ACC112 (cell line): ENCODE data around the gene MEF2B.
"Not testable (repeated sequence)": the region's sequence is repeated elsewhere in the genome, so short reads cannot be mapped to it uniquely, and the experiment has no call there.

Experiments
- H2AFZ ChIP-seq: fragments of 200-600 bp; sonication (generic); one replicate; pipeline ENCODE4 v1.6.0; 2017; ENCODE audit warnings: antibody characterized with exemption, low read length; ENCODE audit not compliant: unreplicated experiment
- H3K27ac ChIP-seq: fragments of 200-600 bp; sonication (generic); 2 replicates; pipeline ENCODE4 v1.5.1; 2014; ENCODE audit warnings: low read depth, mild to moderate bottlenecking, antibody characterized with exemption, low read length, moderate library complexity
- H3K27me3 ChIP-seq: fragments of 200-600 bp; sonication (generic); 2 replicates; pipeline ENCODE4 v1.6.1; 2014; ENCODE audit warnings: mild to moderate bottlenecking, antibody characterized with exemption, low read length, moderate library complexity, mixed read lengths; ENCODE audit not compliant: insufficient read depth
- H3K36me3 ChIP-seq: fragments of 200-600 bp; sonication (generic); 2 replicates; pipeline ENCODE4 v1.6.1; 2016; ENCODE audit warnings: mild to moderate bottlenecking, antibody characterized with exemption, low read length, moderate library complexity, mixed read lengths; ENCODE audit not compliant: insufficient read depth
- H3K4me1 ChIP-seq: fragments of 200-600 bp; sonication (generic); one replicate; pipeline ENCODE4 v1.6.1; 2016; ENCODE audit warnings: low read length, mixed read lengths; ENCODE audit not compliant: insufficient read depth, unreplicated experiment, control insufficient read depth
- H3K4me3 ChIP-seq: fragments of 200-600 bp; sonication (generic); 2 replicates; pipeline ENCODE4 v1.5.1; 2014; ENCODE audit warnings: mild to moderate bottlenecking, low read depth, low read length
- H3K79me2 ChIP-seq: fragments of 200-600 bp; sonication (generic); one replicate; pipeline ENCODE4 v1.6.0; 2016; ENCODE audit warnings: low read length; ENCODE audit not compliant: control insufficient read depth, unreplicated experiment, insufficient read depth

Gene MEF2B

GRCh38 chr19:19192078-19192882, 22.2 kb upstream of the MEF2B start, which contains the start of the genes BORCS8 and RFXANK:
TSS of gene BORCS8 (minus strand) at chr19:19192152. CDS start at chr19:19192117, 35 bp downstream.
TSS of gene RFXANK (plus strand) at chr19:19192258. CDS start at chr19:19193947, 1,689 bp downstream.
- peaks cover 11% of the 10 kb centered on the region for H3K4me1 ChIP-seq
- no peaks in the 10 kb centered on the region for H3K27me3 ChIP-seq
- no peaks in the 10 kb centered on the region for H3K36me3 ChIP-seq
- peak within 1 kb of the TSS; percentile 98 for H3K4me3 ChIP-seq
- H3K79me2 ChIP-seq, result peaks cover 38% of the 10 kb centered on the region
- H3K27ac ChIP-seq, result peak within 1 kb of the TSS; percentile 95
- peak within 1 kb of the TSS; percentile 100 for H2AFZ ChIP-seq

- Histone ChIP-seq H3K4me1 (peaks cover 11% of the 10 kb centered on the region), H2AFZ (peak overlapping the region; percentile 100), H3K79me2 (peaks cover 38% of the 10 kb centered on the region), H3K27me3 (no peaks in the 10 kb centered on the region), H3K4me3 (peak overlapping the region; percentile 98), H3K36me3 (no peaks in the 10 kb centered on the region), H3K27ac (peak overlapping the region; percentile 95)
Measured at GRCh38 chr19:19191768-19192077, 21.7 kb upstream of the MEF2B start.

DNA sequence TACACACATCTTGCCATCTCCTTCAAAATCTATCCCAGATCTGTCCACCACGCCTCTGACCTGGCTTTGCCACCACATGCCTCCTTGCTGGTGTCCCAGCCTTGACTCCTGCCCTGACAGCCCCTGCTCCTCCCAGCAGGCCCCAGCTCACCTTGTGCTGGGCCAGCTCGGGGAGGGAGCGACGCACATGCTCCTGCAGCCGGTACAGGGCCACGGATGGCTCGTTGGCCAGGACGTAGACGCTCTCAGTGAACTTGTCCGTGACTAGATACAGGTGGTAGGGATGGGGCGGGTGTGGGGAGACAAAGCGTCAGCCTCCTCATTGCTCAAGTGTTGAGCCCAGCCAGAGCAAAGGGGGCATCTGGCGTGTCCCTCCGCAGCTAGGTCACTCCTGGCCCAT, 16.7 kb upstream of the MEF2B start:
- no peaks in the 10 kb centered on the region for H3K36me3 ChIP-seq
- H3K27ac ChIP-seq, result no peak overlapping the region
- no peaks in the 10 kb centered on the region for H3K27me3 ChIP-seq
- no peaks in the 10 kb centered on the region for H3K4me1 ChIP-seq
- H3K4me3 ChIP-seq, result no peak overlapping the region
- peaks cover 27% of the 10 kb centered on the region for H3K79me2 ChIP-seq
- H2AFZ ChIP-seq, result no peak overlapping the region

DNA sequence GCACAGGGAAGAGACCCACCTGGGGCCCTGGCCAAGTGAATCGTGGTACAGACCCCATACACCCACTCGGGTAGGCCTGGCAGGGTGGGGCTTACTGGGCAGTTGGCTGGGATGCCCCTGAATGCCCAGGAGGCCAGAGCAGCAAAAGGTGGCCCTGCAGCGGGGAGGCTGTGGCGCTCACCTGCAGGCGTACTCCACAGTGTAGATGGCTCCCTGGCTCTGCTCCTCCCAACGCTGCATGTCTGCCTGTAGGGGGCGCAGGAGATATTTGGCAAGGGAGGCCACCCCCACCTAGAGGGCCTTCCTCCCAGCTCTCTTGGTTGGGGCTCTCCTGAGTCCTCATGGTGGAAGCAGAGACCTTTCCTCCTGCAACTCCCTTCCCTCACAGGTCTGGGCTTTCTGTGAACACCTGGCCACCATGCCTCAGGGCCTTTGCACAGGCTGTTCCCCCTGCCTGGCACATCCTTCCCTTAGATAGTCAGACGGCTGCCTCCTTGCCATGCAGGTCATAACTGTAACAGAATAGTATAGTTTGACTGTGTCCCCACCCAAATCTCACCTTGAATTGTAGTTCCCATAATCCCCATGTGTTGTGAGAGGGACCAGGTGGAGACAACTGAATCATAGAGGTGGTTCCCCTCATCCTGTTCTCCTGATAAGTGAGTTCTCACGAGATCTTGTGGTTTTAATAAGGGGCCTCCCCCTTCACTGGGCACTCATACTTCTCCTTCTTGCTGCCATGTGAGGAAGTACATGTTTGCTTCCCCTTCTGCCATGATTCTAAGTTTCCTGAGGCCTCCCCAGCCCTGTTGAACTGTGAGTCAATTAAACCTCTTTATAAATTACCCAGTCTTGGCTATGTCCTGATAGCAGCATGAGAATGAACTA, 16.0 kb upstream of the MEF2B start:
- no peak overlapping the region for H3K27ac ChIP-seq
- no peak overlapping the region for H2AFZ ChIP-seq
- H3K4me1 ChIP-seq, result no peaks in the 10 kb centered on the region
- H3K36me3 ChIP-seq, result no peaks in the 10 kb centered on the region
- peaks cover 21% of the 10 kb centered on the region for H3K79me2 ChIP-seq
- no peak overlapping the region for H3K4me3 ChIP-seq
- H3K27me3 ChIP-seq, result no peaks in the 10 kb centered on the region

DNA sequence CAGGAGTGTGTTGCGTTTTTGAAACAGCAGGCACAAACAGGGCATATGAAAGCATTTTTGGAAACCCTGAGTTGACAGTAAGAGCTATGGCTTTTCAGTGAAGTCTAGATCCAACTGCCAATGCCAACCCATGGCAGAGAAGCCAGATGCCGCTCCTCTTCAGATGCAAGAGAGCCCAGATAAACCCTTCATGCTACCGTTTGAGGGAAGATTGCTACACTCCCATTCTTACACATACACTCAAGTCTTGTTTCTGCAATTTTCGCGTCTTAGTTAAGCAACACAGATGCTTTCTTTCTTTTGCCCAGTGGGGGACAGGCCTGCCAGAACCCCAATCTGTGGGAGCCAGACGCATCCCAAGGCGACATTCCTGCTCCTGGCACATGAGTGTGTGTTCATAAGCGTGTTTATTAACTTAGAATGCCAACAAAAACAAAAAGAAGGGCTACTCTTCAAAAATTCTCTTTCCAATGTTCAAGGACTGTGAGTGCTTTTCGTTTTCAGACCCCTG, 11.5 kb upstream of the MEF2B start:
- Histone ChIP-seq H3K36me3 (no peaks in the 10 kb centered on the region), H3K79me2 (no peaks in the 10 kb centered on the region), H3K4me1 (no peaks in the 10 kb centered on the region), H2AFZ (no peak overlapping the region), H3K27ac (no peak overlapping the region), H3K4me3 (no peak overlapping the region), H3K27me3 (no peaks in the 10 kb centered on the region)

DNA sequence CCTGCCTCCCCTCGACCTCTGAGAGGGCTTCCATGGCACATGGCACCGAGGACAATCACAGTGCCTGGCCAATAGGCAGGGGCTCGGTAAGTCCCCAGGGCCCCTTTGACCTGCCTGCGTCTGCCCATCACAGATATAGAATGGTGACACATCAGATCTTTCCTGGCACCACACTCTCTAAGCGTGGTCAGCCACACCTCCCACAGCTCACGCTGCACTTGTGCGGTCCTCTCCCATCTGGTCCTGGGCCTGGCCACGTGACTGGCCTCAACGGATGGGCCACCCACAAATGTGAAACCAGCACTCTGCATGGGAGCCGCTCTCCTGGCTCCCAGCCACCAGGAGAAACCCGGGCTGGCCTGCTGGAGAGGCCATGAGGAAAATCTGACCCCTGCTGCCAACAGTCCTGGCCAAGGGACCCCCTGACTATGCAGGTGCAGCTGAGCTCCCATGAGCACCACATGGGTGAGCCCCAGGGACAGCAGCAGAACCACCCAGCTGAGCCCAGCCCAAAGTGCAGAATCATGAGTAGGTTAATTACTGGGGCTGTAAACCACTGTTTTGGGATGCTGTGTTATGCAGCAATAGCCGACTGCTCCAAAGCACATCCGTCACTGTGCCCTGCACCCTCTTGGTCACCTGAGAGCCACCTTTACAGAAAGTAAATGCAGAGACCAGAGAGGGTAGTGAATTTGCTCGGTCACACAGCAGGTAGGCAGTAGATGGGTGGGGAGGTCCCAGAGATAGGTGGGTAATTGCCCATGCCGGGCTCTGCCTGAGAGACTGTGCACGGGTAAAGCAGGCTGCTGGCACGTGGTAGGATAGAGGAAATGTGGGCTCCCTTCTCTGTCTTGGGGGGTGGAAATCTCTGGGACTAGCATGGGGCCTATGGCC, 9.7 kb upstream of the MEF2B start:
- Histone ChIP-seq H3K79me2 (no peaks in the 10 kb centered on the region), H3K27me3 (no peaks in the 10 kb centered on the region), H3K4me1 (no peaks in the 10 kb centered on the region), H2AFZ (no peak overlapping the region), H3K4me3 (no peak overlapping the region), H3K36me3 (no peaks in the 10 kb centered on the region), H3K27ac (no peak overlapping the region)

- no peaks in the 10 kb centered on the region for H3K27me3 ChIP-seq
- H3K36me3 ChIP-seq, result no peaks in the 10 kb centered on the region
- no peak overlapping the region for H2AFZ ChIP-seq
- H3K4me3 ChIP-seq, result no peak overlapping the region
- H3K79me2 ChIP-seq, result no peaks in the 10 kb centered on the region
- H3K4me1 ChIP-seq, result peaks cover 5% of the 10 kb centered on the region
- H3K27ac ChIP-seq, result no peak overlapping the region
Measured at GRCh38 chr19:19176950-19177349, 6.9 kb upstream of the MEF2B start.

- not testable (repeated sequence) for H3K27ac ChIP-seq, H3K4me1 ChIP-seq, H3K27me3 ChIP-seq, H2AFZ ChIP-seq, H3K36me3 ChIP-seq, H3K79me2 ChIP-seq, H3K4me3 ChIP-seq
Measured at GRCh38 chr19:19173243-19173642, 3.2 kb upstream of the MEF2B start.

DNA sequence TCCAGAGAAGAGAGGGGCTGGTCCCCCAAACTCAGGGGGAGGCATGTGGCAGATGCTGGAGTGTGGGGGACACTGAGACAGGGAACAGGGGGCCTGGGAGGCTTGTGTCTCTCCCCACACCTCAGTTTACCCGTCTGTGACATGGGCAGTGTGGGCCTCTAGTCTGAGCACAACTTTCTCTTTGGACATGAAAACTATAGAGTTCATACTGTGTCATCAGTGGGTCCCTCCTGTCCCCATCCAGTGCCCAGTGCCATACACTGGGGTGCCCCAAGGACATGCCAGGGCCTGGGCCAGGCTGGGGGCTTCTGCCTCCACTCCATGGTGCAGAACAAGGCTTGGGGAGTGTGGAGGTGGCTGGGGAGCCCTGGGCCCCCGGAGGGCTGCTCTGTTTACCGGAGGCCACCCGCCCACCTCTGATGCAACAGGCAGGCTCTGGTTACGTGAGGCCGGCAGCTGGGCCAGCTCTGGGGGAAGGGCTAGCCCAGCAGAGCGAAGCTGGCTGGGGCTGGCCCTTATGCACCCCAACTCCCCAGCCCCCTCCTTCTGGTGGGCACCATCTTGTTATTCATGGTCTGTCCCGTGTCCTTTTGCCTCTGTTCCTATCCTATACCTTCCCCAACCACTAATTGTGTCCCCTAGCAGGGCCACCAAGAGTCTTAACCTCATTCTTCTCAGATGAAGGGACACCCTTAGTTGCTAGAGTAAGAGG, 1.9 kb upstream of the MEF2B start:
- H3K27ac ChIP-seq, result no peak overlapping the region
- no peak overlapping the region for H3K4me3 ChIP-seq

More for the DNA sequence above, 1.9 kb upstream of the MEF2B start:
- H3K27me3 ChIP-seq, result no peaks in the 10 kb centered on the region
- no peaks in the 10 kb centered on the region for H3K79me2 ChIP-seq
- peaks cover 7% of the 10 kb centered on the region for H3K4me1 ChIP-seq
- no peak overlapping the region for H2AFZ ChIP-seq
- H3K36me3 ChIP-seq, result no peaks in the 10 kb centered on the region
